C4-2B (cell line): ENCODE data around the gene CYFIP1.

ENCODE experiments used
- ZFX ChIP-seq: fragments of 450-650 bp; IDR thresholded peaks from 2 replicates; pipeline ENCODE4 v1.6.1; 2017
- TF ChIP-seq, protein P1 (sequence below): fragments of 450-650 bp; conservative IDR thresholded peaks from 2 replicates; pipeline ENCODE4 v1.5.1; 2017; ENCODE audit warnings: mild to moderate bottlenecking

DNA sequence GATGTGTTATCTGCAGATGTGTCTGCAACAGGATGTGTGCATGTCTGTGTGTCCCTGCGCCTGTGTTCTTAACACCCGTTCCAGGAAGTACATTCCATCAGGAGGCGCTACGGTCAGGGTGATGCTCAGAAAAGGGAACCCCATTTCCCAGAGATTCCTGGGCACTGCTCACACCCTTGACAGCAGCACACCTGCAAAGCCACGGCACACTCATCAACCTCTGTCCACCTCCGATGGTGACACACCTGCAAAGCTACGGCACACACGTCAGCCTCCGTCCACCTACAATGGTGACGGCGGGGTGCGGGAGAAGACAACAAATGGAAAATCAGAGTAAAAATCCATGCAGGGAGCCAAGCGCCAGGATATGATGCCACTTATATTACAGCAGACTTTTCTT is 86.3 kb downstream of the CYFIP1 start:
- TF ChIP-seq, protein P1, sequence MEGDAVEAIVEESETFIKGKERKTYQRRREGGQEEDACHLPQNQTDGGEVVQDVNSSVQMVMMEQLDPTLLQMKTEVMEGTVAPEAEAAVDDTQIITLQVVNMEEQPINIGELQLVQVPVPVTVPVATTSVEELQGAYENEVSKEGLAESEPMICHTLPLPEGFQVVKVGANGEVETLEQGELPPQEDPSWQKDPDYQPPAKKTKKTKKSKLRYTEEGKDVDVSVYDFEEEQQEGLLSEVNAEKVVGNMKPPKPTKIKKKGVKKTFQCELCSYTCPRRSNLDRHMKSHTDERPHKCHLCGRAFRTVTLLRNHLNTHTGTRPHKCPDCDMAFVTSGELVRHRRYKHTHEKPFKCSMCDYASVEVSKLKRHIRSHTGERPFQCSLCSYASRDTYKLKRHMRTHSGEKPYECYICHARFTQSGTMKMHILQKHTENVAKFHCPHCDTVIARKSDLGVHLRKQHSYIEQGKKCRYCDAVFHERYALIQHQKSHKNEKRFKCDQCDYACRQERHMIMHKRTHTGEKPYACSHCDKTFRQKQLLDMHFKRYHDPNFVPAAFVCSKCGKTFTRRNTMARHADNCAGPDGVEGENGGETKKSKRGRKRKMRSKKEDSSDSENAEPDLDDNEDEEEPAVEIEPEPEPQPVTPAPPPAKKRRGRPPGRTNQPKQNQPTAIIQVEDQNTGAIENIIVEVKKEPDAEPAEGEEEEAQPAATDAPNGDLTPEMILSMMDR, result no peak
- no peak for TF ChIP-seq ZFX
